Amygdala (tissue), 56 donors: ENCODE results near the gene TEX55.
"Not testable (repeated sequence)": the region's sequence is repeated elsewhere in the genome, so short reads cannot be mapped to it uniquely, and the experiment has no call there.

Experiments used
- DNase-seq, 56 donors: peaks; one replicate each; lab custom pipeline; 2025; lab: John Stamatoyannopoulos, UW

TEX55 gene

DNA sequence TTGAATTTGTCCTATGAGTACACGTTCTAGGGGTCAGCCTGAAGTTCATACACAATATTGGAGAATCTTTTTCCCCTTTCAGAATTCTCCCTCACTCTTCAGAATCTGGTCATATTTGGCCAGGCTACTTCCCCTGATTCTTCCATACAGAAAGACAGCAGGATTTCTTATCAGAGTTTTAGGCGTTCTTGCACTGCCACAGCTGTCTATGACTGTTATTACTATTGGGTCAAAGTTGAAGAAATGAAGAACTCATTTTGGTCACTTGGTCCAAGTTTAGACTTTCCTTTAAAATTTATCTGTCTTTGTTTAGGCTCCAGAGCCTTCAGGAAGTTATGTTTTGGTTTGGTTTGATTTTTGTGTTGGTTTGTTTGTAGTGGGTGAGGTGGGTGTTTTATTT, 12.0 kb downstream of the TEX55 start:
- no peak for DNase-seq

GRCh38 chr3:119160361-119160760, 14.4 kb downstream of the TEX55 start:
- DNase-seq = no peak

DNA sequence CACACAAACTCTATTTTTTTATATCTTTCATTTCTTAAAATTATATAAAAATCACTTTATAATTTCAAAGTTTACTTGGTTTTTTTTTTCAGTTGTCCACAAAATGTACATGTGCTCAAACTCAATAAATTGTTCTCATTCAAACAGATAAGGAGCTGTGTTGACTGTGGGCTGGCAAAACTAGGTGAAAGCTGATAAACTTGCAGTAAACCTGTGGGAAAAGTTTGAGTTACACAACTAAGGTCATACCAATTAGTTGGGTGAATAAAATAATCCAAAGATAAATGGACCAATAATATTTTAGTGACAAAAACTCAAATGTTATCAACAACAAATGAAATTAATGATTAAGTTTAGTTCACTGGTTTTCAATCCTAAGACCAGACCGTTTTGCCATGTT, 14.8 kb downstream of the TEX55 start:
- no peak for DNase-seq

DNA sequence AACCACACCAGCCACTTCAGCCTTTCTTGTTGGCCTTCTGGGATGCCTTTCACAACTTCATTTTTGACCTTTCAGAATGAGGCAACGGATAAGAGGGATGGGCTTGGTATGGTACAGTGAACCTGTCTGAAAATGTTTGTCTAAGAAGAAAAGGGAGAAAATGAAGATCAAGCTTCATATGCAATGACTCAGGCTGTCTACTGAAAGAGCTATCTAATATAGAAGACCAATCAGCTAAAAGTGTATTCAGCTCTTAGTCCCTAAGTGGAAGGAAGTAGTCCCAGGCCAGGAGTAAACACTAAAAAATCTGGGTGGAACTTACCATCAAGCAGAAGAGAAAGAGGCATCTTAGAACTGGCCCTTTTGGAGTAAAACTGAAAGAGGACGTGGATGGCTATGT, 15.3 kb downstream of the TEX55 start:
- DNase-seq = no peak

GRCh38 chr3:119164745-119165144, 18.8 kb downstream of the TEX55 start:
- DNase-seq = not testable (repeated sequence)

GRCh38 chr3:119170821-119171220, 24.9 kb downstream of the TEX55 start:
- DNase-seq = no peak

DNA sequence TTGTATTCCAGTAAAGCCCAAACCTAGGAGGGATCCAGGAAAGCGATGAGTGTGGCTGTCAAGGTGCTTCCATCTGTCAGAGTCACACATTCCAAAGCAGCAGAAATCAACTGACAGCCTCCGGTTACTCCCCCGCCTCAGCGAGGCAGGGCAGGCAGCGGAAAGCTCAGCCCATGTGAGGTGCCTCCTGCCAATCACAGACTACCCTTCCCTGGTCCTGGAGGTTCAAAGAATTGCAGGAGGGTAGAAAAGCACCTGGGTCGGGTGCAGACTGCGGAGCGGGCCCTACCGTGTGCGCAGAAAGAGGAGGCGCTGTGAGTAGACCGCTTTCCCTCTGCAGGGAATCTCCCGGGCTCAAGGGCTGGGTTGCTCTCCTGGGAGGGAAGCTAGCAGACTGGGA, 27.4 kb downstream of the TEX55 start, which contains the start of gene UPK1B:
Gene UPK1B, plus strand, starts transcription at position 274 of the 400 bp plus-strand sequence. CDS start 13,144 bp downstream, outside the sequence.
- no peak for DNase-seq

DNA sequence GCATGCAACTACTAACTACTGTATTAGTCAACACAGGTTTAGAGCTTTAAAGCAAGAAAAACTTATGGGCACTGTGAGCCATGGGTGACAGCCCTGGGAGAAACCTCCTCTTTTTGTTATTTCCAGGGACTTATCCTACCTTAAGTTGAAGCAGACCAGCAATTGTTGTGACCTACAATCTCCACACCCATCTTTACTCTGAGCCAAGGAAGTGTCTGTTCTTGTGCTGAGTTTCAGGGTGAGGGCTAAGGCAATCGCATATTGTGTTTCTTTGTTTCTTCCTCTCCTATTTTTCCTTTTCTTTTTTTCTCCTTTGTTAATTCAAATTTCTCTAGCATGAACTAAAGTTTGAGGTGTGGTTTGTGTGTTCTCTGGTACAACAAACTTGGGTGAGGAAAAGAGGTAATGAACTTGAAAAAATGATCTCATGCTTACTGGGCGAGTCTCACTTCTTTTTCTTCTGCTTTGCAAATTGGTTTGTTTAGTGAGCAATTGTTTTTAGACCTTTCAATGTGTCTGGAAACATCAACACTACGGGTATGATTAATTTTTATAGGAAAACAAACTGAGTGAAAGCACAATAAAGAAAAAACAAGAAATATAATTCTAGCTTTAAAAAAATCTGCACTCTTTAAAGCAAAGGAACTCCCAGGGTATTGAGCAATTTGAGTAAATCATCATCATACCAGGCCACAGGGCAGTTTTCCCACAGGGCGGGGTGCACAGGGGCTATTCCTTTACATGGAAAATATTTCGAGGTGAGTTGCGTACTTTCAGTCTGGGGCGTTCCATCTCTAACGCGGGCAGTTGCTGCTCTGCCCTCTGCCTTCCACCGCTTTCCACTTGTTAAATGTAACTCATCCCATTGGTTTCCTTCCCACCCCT, 30.1 kb downstream of the TEX55 start:
- DNase-seq = no peak

GRCh38 chr3:119176778-119177177, 30.8 kb downstream of the TEX55 start:
- no peak for DNase-seq

DNA sequence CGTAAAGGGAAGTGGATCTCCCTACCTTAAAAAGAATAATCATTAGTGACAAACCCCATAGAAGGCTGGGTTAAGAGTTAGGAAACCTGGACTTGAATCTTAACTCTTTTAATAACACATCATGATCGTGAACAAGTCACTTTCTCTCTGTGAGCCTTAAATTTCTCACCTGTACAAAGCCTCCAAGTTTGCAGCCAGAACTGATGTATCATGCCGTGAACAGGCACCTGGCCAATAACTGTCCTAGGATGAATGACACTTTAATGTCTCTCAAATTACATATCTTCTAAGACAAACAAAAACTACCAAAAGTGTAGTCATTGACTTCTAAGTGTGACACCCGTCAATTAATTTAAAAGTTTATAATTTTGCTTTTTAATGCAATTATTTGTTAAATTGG, 31.4 kb downstream of the TEX55 start:
- DNase-seq = no peak

- DNase-seq = no peak
These were observed 35.8 kb downstream of the TEX55 start for GRCh38 chr3:119181765-119182164.

DNA sequence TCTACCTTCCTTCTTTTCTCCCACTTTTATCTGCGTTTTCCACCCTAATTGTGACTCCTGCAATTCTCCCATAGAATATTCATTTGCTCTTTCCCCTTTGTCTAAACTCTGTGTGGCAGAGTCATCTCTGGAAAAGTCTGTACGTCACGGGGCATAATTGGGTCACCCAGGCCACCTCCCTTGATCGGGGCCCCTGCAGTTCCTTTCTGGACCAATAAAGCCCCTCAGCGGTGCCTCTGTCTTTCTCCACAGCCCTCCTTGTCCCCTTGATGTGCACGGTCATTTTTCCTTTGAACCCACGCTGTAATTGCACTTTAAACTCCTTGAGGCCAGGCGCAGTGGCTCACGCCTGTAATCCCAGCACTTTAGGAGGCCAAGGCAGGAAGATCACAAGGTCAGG, 38.1 kb downstream of the TEX55 start:
- DNase-seq = no peak

- DNase-seq = no peak
These were observed 39.0 kb downstream of the TEX55 start for GRCh38 chr3:119184796-119185570.

DNA sequence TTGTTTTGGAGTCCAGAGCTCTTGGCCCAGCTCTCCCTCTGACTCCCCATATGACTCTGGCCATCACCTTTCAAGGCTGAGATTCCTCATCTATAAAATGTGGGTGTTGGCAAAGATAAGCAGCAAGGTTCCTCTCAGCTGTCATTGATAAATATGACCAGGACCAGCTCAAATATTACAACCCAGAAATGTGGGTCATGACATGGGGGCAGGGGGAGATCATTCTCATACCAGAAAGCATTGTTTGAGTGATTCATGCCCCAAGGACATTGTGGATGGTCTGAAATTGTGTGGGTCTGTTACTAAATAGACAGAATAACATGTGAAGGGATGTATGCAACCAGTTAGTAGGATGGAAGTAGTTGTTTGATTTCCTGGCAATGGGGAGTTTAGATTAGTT, 41.3 kb downstream of the TEX55 start:
- DNase-seq = no peak

GRCh38 chr3:119191800-119192199, 45.8 kb downstream of the TEX55 start:
- no peak for DNase-seq

DNA sequence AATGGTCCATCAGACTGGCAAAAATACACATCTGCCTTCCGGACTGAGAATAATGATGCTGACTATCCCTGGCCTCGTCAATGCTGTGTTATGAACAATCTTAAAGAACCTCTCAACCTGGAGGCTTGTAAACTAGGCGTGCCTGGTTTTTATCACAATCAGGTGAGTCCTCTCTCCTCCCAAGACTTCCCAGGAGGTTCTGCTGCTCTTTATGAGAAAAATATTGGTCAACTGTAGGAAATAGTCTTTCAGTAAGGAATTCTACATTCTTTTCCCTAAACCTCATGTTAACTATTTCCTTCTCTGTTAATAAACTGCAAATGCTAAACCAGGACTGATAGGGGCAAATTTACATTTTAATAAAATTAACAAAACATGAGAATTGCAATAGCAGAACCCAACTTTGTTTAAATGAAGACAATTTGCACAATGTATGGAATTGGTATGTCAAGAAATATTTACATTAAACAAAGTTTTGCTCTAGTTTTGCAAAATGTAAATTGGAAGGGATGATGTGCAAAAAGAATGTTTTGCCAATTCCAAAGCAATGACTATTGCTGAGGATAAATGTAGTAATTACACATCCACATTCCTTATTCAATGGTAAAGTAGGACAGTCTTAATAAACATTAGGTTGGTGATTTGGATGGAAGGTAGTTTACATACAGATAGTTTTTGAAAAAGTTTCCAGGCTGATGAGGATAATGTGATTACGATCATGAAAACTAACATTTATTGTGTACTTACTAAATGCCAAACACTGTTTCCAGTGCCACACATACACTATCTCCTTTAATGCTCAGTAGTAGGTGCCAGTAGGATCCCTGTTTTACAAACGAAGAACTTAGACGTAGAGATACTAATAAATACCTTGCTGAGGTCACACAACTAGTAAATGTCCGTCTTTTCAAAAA, 48.5 kb downstream of the TEX55 start:
- DNase-seq = no peak

DNA sequence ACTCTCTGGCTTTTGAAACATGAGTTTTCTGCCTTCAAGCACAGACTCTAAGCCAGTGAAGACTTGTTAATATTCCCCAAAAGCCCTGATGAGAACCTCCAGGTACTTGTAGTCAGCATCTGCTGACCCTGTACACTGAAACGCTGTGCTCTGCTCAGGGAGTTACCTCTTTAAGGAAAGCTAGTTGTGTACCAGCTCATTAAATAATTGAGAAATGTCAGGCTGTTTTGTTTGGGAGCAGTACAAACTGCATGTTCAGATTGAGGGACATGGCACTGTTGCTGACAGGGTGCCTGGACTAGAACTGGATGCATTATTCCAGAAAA, 49.1 kb downstream of the TEX55 start:
- DNase-seq = no peak

DNA sequence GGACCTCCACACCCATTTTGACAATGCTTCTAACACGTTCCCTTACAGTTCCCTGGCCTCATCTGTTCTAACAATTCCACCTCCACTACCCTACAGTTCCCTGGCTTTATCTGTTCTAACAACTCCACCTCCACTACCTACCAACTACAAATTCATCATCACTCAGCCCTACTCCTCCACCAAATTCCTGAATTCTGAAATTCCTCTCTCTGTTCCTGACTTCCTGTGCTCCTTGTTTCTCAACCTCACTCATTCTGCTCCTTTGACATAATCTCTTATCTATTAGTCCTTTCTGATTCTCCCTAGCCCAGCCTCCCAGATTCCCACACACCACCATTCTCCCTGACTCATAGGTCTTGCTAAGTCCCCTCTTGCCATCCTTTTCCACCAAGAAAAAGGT, 49.9 kb downstream of the TEX55 start:
- no peak for DNase-seq
